ENCODE measurements around the gene XYLT2. TPM values are rescaled to one million over a fixed set of nuclear protein-coding genes. Genes with fewer than 3 reads are reported as not detected.

Gene XYLT2
- total and polyA plus RNA-seq, 10 of the 15 experiments (the other 5 are each of a cell fraction or from before 2014, with no cell fraction given) = 0.82 to 20.6 (median 13.0) TPM

GRCh38 chr17:50397111-50397918 lies 51.4 kb downstream of the XYLT2 start, which contains the start of gene LRRC59:
LRRC59 (minus strand) TSS chr17:50397523; CDS start chr17:50397317, 206 bp downstream.
- intact Hi-C loops (cut with micrococcal nuclease; ENCODE audit: unreplicated experiment) = loop anchor here (1.0 to 2.0 kb wide), 3 partner anchors 24 to 81 kb away; partner anchors contain the start of genes ACSF2 and RSAD1
- DNase-seq (ENCODE audit: low read depth, low spot score) = peak; percentile 55
- WGBS (ENCODE audit: insufficient coverage, insufficient replicate concordance, low lambda C conversion rate, missing lambda C conversion rate) = 1% methylated on average over 63 of the region's 70 CpGs
- peak; percentile 93 for TF ChIP-seq TAF1 (IDR thresholded peaks at IDR 0.05; ENCODE audit: borderline replicate concordance, low read depth, low read length)
- no peak for TF ChIP-seq ZZZ3 (IDR thresholded peaks at IDR 0.05; ENCODE audit: control insufficient read depth, insufficient read length, low read depth)
- TF ChIP-seq KLF5 (IDR thresholded peaks at IDR 0.05; ENCODE audit: partially characterized antibody) = no peak
- TF ChIP-seq, protein P1, sequence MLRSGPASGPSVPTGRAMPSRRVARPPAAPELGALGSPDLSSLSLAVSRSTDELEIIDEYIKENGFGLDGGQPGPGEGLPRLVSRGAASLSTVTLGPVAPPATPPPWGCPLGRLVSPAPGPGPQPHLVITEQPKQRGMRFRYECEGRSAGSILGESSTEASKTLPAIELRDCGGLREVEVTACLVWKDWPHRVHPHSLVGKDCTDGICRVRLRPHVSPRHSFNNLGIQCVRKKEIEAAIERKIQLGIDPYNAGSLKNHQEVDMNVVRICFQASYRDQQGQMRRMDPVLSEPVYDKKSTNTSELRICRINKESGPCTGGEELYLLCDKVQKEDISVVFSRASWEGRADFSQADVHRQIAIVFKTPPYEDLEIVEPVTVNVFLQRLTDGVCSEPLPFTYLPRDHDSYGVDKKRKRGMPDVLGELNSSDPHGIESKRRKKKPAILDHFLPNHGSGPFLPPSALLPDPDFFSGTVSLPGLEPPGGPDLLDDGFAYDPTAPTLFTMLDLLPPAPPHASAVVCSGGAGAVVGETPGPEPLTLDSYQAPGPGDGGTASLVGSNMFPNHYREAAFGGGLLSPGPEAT (IDR thresholded peaks at IDR 0.05; ENCODE audit: low read depth) = peak; percentile 33; the same call in 1 of the 2 replicates
- TF ChIP-seq HDGF (IDR thresholded peaks at IDR 0.05) = peak; percentile 73; the same call in 1 of the 2 replicates
- TF ChIP-seq EED (IDR thresholded peaks at IDR 0.05; ENCODE audit: low read depth) = 0 out of 2 replicates have a peak, but pooled peaks have one; percentile 13
- TF ChIP-seq NFYB (IDR thresholded peaks at IDR 0.05; ENCODE audit: insufficient read depth, low read depth, low read length) = no peak
- no peak for TF ChIP-seq CEBPZ (IDR thresholded peaks at IDR 0.05; ENCODE audit: low read depth, low read length)
- TF ChIP-seq, protein P2, sequence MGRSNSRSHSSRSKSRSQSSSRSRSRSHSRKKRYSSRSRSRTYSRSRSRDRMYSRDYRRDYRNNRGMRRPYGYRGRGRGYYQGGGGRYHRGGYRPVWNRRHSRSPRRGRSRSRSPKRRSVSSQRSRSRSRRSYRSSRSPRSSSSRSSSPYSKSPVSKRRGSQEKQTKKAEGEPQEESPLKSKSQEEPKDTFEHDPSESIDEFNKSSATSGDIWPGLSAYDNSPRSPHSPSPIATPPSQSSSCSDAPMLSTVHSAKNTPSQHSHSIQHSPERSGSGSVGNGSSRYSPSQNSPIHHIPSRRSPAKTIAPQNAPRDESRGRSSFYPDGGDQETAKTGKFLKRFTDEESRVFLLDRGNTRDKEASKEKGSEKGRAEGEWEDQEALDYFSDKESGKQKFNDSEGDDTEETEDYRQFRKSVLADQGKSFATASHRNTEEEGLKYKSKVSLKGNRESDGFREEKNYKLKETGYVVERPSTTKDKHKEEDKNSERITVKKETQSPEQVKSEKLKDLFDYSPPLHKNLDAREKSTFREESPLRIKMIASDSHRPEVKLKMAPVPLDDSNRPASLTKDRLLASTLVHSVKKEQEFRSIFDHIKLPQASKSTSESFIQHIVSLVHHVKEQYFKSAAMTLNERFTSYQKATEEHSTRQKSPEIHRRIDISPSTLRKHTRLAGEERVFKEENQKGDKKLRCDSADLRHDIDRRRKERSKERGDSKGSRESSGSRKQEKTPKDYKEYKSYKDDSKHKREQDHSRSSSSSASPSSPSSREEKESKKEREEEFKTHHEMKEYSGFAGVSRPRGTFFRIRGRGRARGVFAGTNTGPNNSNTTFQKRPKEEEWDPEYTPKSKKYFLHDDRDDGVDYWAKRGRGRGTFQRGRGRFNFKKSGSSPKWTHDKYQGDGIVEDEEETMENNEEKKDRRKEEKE (IDR thresholded peaks at IDR 0.05) = no peak
- TF ChIP-seq POLR2AphosphoS5 (IDR thresholded peaks at IDR 0.05; ENCODE audit: low read length) = peak; percentile 92
- TF ChIP-seq, protein P3, sequence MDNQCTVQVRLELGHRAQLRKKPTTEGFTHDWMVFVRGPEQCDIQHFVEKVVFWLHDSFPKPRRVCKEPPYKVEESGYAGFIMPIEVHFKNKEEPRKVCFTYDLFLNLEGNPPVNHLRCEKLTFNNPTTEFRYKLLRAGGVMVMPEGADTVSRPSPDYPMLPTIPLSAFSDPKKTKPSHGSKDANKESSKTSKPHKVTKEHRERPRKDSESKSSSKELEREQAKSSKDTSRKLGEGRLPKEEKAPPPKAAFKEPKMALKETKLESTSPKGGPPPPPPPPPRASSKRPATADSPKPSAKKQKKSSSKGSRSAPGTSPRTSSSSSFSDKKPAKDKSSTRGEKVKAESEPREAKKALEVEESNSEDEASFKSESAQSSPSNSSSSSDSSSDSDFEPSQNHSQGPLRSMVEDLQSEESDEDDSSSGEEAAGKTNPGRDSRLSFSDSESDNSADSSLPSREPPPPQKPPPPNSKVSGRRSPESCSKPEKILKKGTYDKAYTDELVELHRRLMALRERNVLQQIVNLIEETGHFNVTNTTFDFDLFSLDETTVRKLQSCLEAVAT (IDR thresholded peaks at IDR 0.05) = no peak
- TF ChIP-seq POU2F2 (IDR thresholded peaks at IDR 0.05; ENCODE audit: borderline replicate concordance, low read depth, low read length) = peak; percentile 87

More at GRCh38 chr17:50397111-50397918, 51.4 kb downstream of the XYLT2 start, which contains the start of gene LRRC59:
- no peaks in the 10 kb centered on the region for H3K27me3 ChIP-seq (replicated peaks in 1 of 2; ENCODE audit: control insufficient read depth in 2 of 2, insufficient read depth in 2 of 2, low read length in 1 of 2)
- no peaks in the 10 kb centered on the region for H3K9me3 ChIP-seq (replicated peaks; ENCODE audit: control insufficient read depth, insufficient read depth, low read length)
- H4K20me1 ChIP-seq (ENCODE audit: control insufficient read depth, insufficient read depth) = no peaks in the 10 kb centered on the region
- H3K4me2 ChIP-seq (ENCODE audit: control insufficient read depth, insufficient read depth) = peak within 1 kb of the TSS; percentile 90
- peak within 1 kb of the TSS; percentile 81 for H3K27ac ChIP-seq (ENCODE audit: control insufficient read depth, insufficient read depth)
- H3K79me2 ChIP-seq (ENCODE audit: control insufficient read depth, insufficient read depth, low read length) = peaks cover 37% of the 10 kb centered on the region
- POLR2A ChIA-PET = interaction anchor here (0.6 to 3.3 kb wide), 16 partner anchors 10 to 145 kb away, joined by 3 to 31 read pairs (median 4); partner anchors contain the start of genes ACSF2, EME1, MRPL27 and RSAD1
- H3K4me1 ChIP-seq (ENCODE audit: control insufficient read depth, insufficient read depth, low read length) = peaks cover 5% of the 10 kb centered on the region
- in situ Hi-C loops (cut with MboI) = no loop called here
- H3K4me3 ChIP-seq = peak within 1 kb of the TSS; percentile 93
- peak within 1 kb of the TSS; percentile 89 for H3K9ac ChIP-seq (ENCODE audit: control insufficient read depth, insufficient read depth, low read length)
- peak within 1 kb of the TSS; percentile 84 for H2AFZ ChIP-seq (ENCODE audit: control insufficient read depth, low read depth, low read length)
- H3K36me3 ChIP-seq (ENCODE audit: control insufficient read depth in 2 of 2, insufficient read depth in 2 of 2, low read length in 1 of 2) = peaks cover 12% of the 10 kb centered on the region in 2 experiments
- SMC1A ChIA-PET (ENCODE audit: uncharacterized antibody, unreplicated experiment) = interaction anchor here (0.8 to 4.6 kb wide), 14 partner anchors 13 to 87 kb away, joined by 3 to 26 read pairs (median 4); partner anchors contain the start of gene RSAD1
- FAIRE-seq (peak; percentile 64), ATAC-seq (peak; percentile 97)
- CTCF ChIA-PET = interaction anchor here (0.6 to 5.7 kb wide), 41 partner anchors 9 to 550 kb away, joined by 3 to 83 read pairs (median 5); partner anchors contain the start of genes ACSF2, COL1A1, EME1 and MRPL27
- RAD21 ChIA-PET (ENCODE audit: unreplicated experiment) = interaction anchor here (0.6 to 4.2 kb wide), 15 partner anchors 15 to 234 kb away, joined by 3 to 32 read pairs (median 4); partner anchors contain the start of genes ACSF2, COL1A1 and RSAD1
- BruUV-seq (replicated peaks) = TSS peak; percentile 57

Data from GM12878 (cell line).